Measurements from ENCODE around the gene TRERF1.

Gene TRERF1

GRCh38 chr6:42393339-42393738, 58.4 kb downstream of the TRERF1 start:
- no peak for DNase-seq (ENCODE audit: low read depth in 2 of 2)

- DNase-seq (ENCODE audit: low read depth in 2 of 2) = no peak
Observed at GRCh38 chr6:42392833-42393232, 58.9 kb downstream of the TRERF1 start.

- DNase-seq (ENCODE audit: low read depth in 2 of 2) = no peak
Observed at GRCh38 chr6:42391441-42391840, 60.3 kb downstream of the TRERF1 start.

GRCh38 chr6:42390228-42390934, 61.3 kb downstream of the TRERF1 start:
- DNase-seq (ENCODE audit: low read depth in 2 of 2) = peak; percentile 40 to 64

GRCh38 chr6:42389736-42390135, 62.0 kb downstream of the TRERF1 start:
- DNase-seq (ENCODE audit: low read depth in 2 of 2) = no peak

- DNase-seq (ENCODE audit: low read depth in 2 of 2) = no peak
Observed at GRCh38 chr6:42388046-42388445, 63.7 kb downstream of the TRERF1 start.

- no peak for DNase-seq (ENCODE audit: low read depth in 2 of 2)
Observed at GRCh38 chr6:42387336-42387735, 64.4 kb downstream of the TRERF1 start.

- no peak for DNase-seq (ENCODE audit: low read depth in 2 of 2)
Observed at GRCh38 chr6:42385339-42385738, 66.4 kb downstream of the TRERF1 start.

GRCh38 chr6:42383421-42384205, 68.1 kb downstream of the TRERF1 start:
- DNase-seq (ENCODE audit: low read depth in 2 of 2) = no peak

GRCh38 chr6:42381850-42382249, 69.9 kb downstream of the TRERF1 start:
- DNase-seq (ENCODE audit: low read depth in 2 of 2) = no peak

- no peak for DNase-seq (ENCODE audit: low read depth in 2 of 2)
Observed at GRCh38 chr6:42380228-42380979, 71.3 kb downstream of the TRERF1 start.

GRCh38 chr6:42378536-42378935, 73.2 kb downstream of the TRERF1 start:
- DNase-seq (ENCODE audit: low read depth in 2 of 2) = no peak

- no peak for DNase-seq (ENCODE audit: low read depth in 2 of 2)
Observed at GRCh38 chr6:42378125-42378524, 73.6 kb downstream of the TRERF1 start.

- no peak for DNase-seq (ENCODE audit: low read depth in 2 of 2)
Observed at GRCh38 chr6:42375007-42375635, 76.6 kb downstream of the TRERF1 start.

GRCh38 chr6:42374018-42374669, 77.6 kb downstream of the TRERF1 start:
- DNase-seq (ENCODE audit: low read depth in 2 of 2) = no peak

- DNase-seq (ENCODE audit: low read depth in 2 of 2) = no peak
Observed at GRCh38 chr6:42372699-42373098, 79.0 kb downstream of the TRERF1 start.

- no peak for DNase-seq (ENCODE audit: low read depth in 2 of 2)
Observed at GRCh38 chr6:42370323-42370985, 81.3 kb downstream of the TRERF1 start.

- no peak for DNase-seq (ENCODE audit: low read depth in 2 of 2)
Observed at GRCh38 chr6:42369568-42369967, 82.2 kb downstream of the TRERF1 start.

GRCh38 chr6:42368181-42368580, 83.5 kb downstream of the TRERF1 start:
- DNase-seq (ENCODE audit: low read depth in 2 of 2) = peak; percentile 44 to 56

GRCh38 chr6:42367353-42368011, 84.2 kb downstream of the TRERF1 start:
- DNase-seq (ENCODE audit: low read depth in 2 of 2) = no peak

- DNase-seq (ENCODE audit: low read depth in 2 of 2) = no peak
Observed at GRCh38 chr6:42366999-42367352, 84.8 kb downstream of the TRERF1 start.
